HL-60 (cell line): ENCODE measurements around the gene SBF1.

Experiments
- DNase-seq, 2 experiments: peaks; one replicate each; pipeline ENCODE4 v3.0.0-alpha.2; 2010 to 2020; ENCODE audit warnings: low read depth in 1 of 2, low spot score in 1 of 2
- H3K27ac ChIP-seq: fragments of 250-450 bp; sonication (Bioruptor Pico); replicated peaks from 2 replicates; pipeline ENCODE4 v1.5.1; 2020; ENCODE audit warnings: mild to moderate bottlenecking, moderate library complexity
- H3K27me3 ChIP-seq: fragments of 250-450 bp; sonication (Bioruptor Pico); 2 replicates; pipeline ENCODE4 v1.5.1; 2021; ENCODE audit warnings: mild to moderate bottlenecking, moderate library complexity; ENCODE audit not compliant: insufficient read depth, poor library complexity, severe bottlenecking
- H3K4me3 ChIP-seq: replicated peaks from 2 replicates; pipeline ENCODE4 v1.5.1; 2011; ENCODE audit warnings: mild to moderate bottlenecking, control low read depth, low read length; ENCODE audit not compliant: insufficient read depth
- GABPA ChIP-seq: IDR thresholded peaks from 2 replicates; pipeline ENCODE4 v1.6.1; 2012; ENCODE audit warnings: low read depth
- POLR2AphosphoS5 ChIP-seq: IDR thresholded peaks from 2 replicates; pipeline ENCODE4 v1.6.1; 2012; ENCODE audit warnings: low read depth
- SPI1 ChIP-seq: IDR thresholded peaks from 2 replicates; pipeline ENCODE4 v1.6.1; 2012; ENCODE audit warnings: low read depth, mild to moderate bottlenecking, borderline replicate concordance
- TF ChIP-seq, protein P1 (sequence below): IDR thresholded peaks from one replicate; pipeline ENCODE4 v1.5.1; 2011; ENCODE audit warnings: low read length, control low read depth, inconsistent platforms; ENCODE audit not compliant: insufficient read depth
- TF ChIP-seq, protein P2 (sequence below): IDR thresholded peaks from 2 replicates; pipeline ENCODE4 v1.6.1; 2012; ENCODE audit warnings: low read depth; ENCODE audit not compliant: insufficient replicate concordance

Gene SBF1

DNA sequence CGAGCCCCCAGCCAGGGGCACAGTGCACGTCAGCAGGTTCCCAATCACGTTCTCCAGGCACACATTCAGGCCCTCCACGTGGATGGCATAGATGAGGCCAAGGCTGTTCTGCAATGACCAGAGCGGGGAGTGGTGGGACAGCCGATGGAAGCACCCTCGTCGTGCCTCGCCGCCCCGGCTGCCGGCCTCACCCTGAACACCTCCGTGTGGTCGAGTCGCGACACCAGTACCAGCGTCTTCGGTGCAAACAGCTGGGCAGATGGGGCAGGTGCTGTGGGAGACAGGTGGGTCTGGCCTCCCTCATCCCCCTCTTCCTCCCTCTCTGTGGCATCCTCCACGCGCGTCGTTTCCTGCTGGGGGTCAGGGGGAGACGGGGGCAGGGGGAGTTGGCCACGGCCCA is 7.5 kb downstream of the SBF1 start:
- H3K27ac ChIP-seq = no peak overlapping the region
- H3K27me3 ChIP-seq = no peaks in the 10 kb centered on the region
- H3K4me3 ChIP-seq = no peak overlapping the region
- DNase-seq = no peak
- TF ChIP-seq, protein P1, sequence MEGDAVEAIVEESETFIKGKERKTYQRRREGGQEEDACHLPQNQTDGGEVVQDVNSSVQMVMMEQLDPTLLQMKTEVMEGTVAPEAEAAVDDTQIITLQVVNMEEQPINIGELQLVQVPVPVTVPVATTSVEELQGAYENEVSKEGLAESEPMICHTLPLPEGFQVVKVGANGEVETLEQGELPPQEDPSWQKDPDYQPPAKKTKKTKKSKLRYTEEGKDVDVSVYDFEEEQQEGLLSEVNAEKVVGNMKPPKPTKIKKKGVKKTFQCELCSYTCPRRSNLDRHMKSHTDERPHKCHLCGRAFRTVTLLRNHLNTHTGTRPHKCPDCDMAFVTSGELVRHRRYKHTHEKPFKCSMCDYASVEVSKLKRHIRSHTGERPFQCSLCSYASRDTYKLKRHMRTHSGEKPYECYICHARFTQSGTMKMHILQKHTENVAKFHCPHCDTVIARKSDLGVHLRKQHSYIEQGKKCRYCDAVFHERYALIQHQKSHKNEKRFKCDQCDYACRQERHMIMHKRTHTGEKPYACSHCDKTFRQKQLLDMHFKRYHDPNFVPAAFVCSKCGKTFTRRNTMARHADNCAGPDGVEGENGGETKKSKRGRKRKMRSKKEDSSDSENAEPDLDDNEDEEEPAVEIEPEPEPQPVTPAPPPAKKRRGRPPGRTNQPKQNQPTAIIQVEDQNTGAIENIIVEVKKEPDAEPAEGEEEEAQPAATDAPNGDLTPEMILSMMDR = no peak
- TF ChIP-seq SPI1 = no peak

DNA sequence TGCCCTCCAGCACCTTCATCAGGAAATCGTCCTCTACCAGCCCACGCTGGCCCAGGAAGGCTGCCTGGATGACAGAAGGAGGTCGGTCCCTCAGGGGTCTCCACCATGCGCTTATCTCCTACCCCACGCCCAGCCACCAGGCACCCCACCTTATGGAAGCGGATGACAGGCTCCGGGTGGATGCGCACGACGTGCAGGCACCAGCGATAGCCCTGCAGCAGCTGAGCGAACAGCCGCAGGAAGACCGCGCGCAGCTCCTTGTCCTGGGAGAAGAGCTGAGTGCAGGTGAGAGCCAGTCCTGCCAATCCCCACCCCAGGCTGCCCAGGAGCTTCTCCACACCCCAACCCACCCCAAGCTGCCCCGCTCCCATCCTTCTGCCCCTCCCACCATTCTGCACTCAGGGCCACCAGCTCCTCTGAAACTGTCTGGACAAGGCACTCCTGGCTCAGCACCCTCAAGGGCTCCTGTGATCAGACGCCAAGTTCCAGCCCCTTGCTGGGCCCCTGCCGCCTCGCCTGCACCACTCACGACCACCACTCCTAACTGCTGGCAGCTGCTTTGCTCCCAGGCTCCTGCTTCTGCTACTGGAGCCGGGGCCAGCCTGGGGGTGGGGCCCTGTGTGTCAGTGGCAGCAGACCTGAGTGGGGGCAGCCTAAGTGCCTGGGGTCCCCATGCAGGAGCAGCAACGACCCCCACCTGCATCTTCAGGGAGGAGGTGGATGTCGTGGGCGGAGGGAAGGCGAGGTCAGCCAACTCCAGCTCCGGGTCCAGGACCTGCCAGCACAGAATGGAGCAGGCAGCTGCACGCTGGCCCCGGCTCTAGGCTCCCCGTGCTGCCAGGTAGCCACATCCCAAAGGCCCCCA is 9.5 kb downstream of the SBF1 start:
- Histone ChIP-seq H3K27ac (no peak overlapping the region), H3K4me3 (no peak overlapping the region), H3K27me3 (no peaks in the 10 kb centered on the region)
- DNase-seq = no peak
- TF ChIP-seq, protein P1 = no peak
- TF ChIP-seq SPI1 = no peak

DNA sequence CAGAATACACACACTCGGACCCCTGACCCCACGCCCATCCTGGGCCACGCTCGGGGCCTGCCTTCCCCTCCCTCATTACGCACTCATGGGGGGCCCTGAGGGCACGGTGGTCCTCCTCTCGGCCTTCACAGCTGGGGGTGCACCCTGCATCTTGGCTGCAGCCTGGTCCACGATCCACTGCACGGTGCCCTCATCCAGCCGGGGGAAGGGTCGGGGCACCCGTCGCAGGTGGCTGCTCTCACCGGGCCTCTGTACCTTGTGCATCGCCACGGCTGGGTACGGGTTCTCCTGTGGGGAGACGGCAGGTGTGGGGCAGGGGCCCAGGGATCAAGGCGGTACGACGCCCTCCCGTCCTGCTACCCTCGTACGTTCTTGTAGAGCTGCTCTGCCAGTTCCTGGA is 10.4 kb downstream of the SBF1 start:
- no peak overlapping the region for H3K27ac ChIP-seq
- no peak for TF ChIP-seq SPI1
- TF ChIP-seq POLR2AphosphoS5 = no peak
- TF ChIP-seq, protein P1 = no peak
- TF ChIP-seq, protein P2, sequence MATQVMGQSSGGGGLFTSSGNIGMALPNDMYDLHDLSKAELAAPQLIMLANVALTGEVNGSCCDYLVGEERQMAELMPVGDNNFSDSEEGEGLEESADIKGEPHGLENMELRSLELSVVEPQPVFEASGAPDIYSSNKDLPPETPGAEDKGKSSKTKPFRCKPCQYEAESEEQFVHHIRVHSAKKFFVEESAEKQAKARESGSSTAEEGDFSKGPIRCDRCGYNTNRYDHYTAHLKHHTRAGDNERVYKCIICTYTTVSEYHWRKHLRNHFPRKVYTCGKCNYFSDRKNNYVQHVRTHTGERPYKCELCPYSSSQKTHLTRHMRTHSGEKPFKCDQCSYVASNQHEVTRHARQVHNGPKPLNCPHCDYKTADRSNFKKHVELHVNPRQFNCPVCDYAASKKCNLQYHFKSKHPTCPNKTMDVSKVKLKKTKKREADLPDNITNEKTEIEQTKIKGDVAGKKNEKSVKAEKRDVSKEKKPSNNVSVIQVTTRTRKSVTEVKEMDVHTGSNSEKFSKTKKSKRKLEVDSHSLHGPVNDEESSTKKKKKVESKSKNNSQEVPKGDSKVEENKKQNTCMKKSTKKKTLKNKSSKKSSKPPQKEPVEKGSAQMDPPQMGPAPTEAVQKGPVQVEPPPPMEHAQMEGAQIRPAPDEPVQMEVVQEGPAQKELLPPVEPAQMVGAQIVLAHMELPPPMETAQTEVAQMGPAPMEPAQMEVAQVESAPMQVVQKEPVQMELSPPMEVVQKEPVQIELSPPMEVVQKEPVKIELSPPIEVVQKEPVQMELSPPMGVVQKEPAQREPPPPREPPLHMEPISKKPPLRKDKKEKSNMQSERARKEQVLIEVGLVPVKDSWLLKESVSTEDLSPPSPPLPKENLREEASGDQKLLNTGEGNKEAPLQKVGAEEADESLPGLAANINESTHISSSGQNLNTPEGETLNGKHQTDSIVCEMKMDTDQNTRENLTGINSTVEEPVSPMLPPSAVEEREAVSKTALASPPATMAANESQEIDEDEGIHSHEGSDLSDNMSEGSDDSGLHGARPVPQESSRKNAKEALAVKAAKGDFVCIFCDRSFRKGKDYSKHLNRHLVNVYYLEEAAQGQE = no peak
- no peak for TF ChIP-seq GABPA

DNA sequence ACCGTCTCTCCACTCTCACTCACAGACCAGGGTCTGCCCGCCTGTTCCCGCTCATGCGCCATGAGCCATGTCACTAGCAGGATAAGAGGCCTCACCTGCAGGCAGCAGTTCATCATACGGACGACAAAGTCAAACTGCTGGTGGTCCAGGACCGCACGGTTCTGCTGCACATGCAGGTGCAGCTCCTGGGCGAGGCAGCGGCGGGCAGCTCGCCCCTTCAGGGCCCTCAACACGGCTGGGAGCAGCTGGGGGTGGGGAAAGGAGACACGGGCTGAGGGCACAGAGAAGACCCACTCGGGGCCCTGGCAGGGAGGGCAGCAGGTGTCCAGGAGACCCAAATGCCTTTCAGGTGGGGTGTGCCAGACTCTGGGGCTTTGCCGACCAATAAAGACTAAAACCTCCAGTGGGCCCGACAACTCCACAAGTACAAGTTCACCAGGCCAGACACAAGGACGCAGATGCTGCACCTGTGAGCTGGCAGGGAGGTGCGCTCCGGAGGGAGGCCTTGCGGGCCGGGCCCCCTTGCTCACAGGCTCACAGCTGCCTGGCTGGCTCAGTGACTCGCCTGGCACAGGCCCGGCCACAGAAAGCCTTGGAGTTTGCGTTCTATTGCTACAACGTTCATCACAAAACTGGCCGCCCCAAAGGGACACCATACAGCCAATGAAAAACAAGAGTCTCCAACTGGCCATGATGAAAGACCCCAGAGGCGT is 11.5 kb downstream of the SBF1 start:
- Histone ChIP-seq H3K4me3 (no peak overlapping the region), H3K27ac (no peak overlapping the region), H3K27me3 (no peaks in the 10 kb centered on the region)
- TF ChIP-seq SPI1 = no peak
- no peak for DNase-seq

More for the DNA sequence above, 10.4 kb downstream of the SBF1 start:
- H3K4me3 ChIP-seq = no peak overlapping the region
- DNase-seq = no peak
- no peaks in the 10 kb centered on the region for H3K27me3 ChIP-seq

DNA sequence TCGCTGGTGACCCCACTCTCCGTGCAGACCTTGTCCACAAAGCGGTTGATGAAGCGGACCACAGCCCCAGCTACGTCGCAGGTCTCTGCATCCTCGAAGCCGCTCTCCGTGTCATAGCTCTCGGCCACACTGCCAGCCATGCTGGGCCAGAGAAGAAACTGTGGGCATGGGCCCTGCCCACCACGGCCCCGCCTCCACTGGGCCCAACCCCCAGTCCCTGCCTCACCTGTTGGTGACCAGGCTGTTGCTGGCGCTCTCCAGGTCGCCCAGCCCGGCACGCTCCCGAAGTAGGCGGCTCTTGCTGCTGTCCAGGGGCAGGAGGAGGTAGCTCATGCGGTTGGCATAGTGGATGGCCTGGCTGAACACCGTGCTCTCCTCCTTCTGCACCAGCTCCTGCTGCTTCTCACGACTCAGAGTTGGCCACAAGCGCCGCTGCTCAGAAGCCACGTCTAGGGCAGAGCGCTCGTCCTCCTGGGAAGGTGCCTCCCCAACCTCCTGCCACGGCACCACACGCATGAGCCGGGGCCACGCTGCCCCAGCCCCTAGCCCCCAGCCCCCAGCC is 12.8 kb downstream of the SBF1 start:
- Histone ChIP-seq H3K27ac (no peak overlapping the region), H3K27me3 (no peaks in the 10 kb centered on the region), H3K4me3 (no peak overlapping the region)
- no peak for DNase-seq
- TF ChIP-seq POLR2AphosphoS5 (no peak), GABPA (no peak), SPI1 (no peak)
- TF ChIP-seq, protein P1 = no peak
- TF ChIP-seq, protein P2 = no peak
